ENCODE data around the gene CAPN2.

CAPN2 gene

GRCh38 chr1:223709598-223709997 is 2.7 kb upstream of the CAPN2 start:
- no peak for TF ChIP-seq CTCF (IDR thresholded peaks at IDR 0.05)
- no peak overlapping the region for H3K9ac ChIP-seq
- H3K79me2 ChIP-seq: no peaks in the 10 kb centered on the region
- H3K9me3 ChIP-seq (ENCODE audit: control insufficient read depth, low read length): no peaks in the 10 kb centered on the region
- H3K4me3 ChIP-seq (ENCODE audit: low read depth, low read length): no peak overlapping the region
- no peak overlapping the region for H2AFZ ChIP-seq
- H3K36me3 ChIP-seq (ENCODE audit: control insufficient read depth, insufficient read depth, low read length): no peaks in the 10 kb centered on the region
- H3K27ac ChIP-seq: no peak overlapping the region
- H3K27me3 ChIP-seq (ENCODE audit: control insufficient read depth, insufficient read depth, low read length): no peaks in the 10 kb centered on the region
- peaks cover 19% of the 10 kb centered on the region for H3K4me1 ChIP-seq
- no peak overlapping the region for H3K4me2 ChIP-seq (ENCODE audit: low read length)

- no peaks in the 10 kb centered on the region for H3K9me3 ChIP-seq (ENCODE audit: control insufficient read depth, low read length)
- no peak overlapping the region for H3K4me3 ChIP-seq (ENCODE audit: low read depth, low read length)
- H2AFZ ChIP-seq: no peak overlapping the region
- H3K9ac ChIP-seq: no peak overlapping the region
- H3K27me3 ChIP-seq (ENCODE audit: control insufficient read depth, insufficient read depth, low read length): no peaks in the 10 kb centered on the region
- H3K27ac ChIP-seq: no peak overlapping the region
- H3K4me1 ChIP-seq: peaks cover 16% of the 10 kb centered on the region
- no peak for TF ChIP-seq CTCF (IDR thresholded peaks at IDR 0.05)
- H3K79me2 ChIP-seq: no peaks in the 10 kb centered on the region
- no peaks in the 10 kb centered on the region for H3K36me3 ChIP-seq (ENCODE audit: control insufficient read depth, insufficient read depth, low read length)
- no peak overlapping the region for H3K4me2 ChIP-seq (ENCODE audit: low read length)
Observed at GRCh38 chr1:223710179-223711133, 1.9 kb upstream of the CAPN2 start.

GRCh38 chr1:223711173-223711572 is 1.2 kb upstream of the CAPN2 start:
- no peak for TF ChIP-seq CTCF (IDR thresholded peaks at IDR 0.05)
- Histone ChIP-seq H3K27me3 (ENCODE audit: control insufficient read depth, insufficient read depth, low read length) (no peaks in the 10 kb centered on the region), H3K9me3 (ENCODE audit: control insufficient read depth, low read length) (no peaks in the 10 kb centered on the region), H3K4me3 (ENCODE audit: low read depth, low read length) (no peak overlapping the region), H3K4me2 (ENCODE audit: low read length) (no peak overlapping the region), H2AFZ (no peak overlapping the region), H3K27ac (no peak overlapping the region), H3K36me3 (ENCODE audit: control insufficient read depth, insufficient read depth, low read length) (no peaks in the 10 kb centered on the region), H3K4me1 (peaks cover 18% of the 10 kb centered on the region), H3K9ac (no peak overlapping the region), H3K79me2 (no peaks in the 10 kb centered on the region)

GRCh38 chr1:223711747-223712193 is 569 bp upstream of the CAPN2 start:
- Histone ChIP-seq H3K4me1 (peaks cover 14% of the 10 kb centered on the region), H3K4me3 (ENCODE audit: low read depth, low read length) (no peak overlapping the region)

More at GRCh38 chr1:223711747-223712193, 569 bp upstream of the CAPN2 start:
- H3K79me2 ChIP-seq: no peaks in the 10 kb centered on the region
- H3K27me3 ChIP-seq (ENCODE audit: control insufficient read depth, insufficient read depth, low read length): no peaks in the 10 kb centered on the region
- no peaks in the 10 kb centered on the region for H3K36me3 ChIP-seq (ENCODE audit: control insufficient read depth, insufficient read depth, low read length)
- H3K4me2 ChIP-seq (ENCODE audit: low read length): peak overlapping the region; percentile 19
- H3K9ac ChIP-seq: no peak overlapping the region
- no peaks in the 10 kb centered on the region for H3K9me3 ChIP-seq (ENCODE audit: control insufficient read depth, low read length)
- peak overlapping the region; percentile 61 for H3K27ac ChIP-seq
- H2AFZ ChIP-seq: peak overlapping the region; percentile 88
- no peak for TF ChIP-seq CTCF (IDR thresholded peaks at IDR 0.05)

All from parathyroid adenoma (tissue), 2 donors.